ENCODE data around the gene RNF220. TPM values are rescaled to one million over a fixed set of nuclear protein-coding genes. Genes with fewer than 3 reads are reported as not detected.
"Not testable (repeated sequence)": the region's sequence is repeated elsewhere in the genome, so short reads cannot be mapped to it uniquely, and the experiment has no call there.

The RNF220 gene
- total RNA-seq, 1 donor: 53.2 TPM

GRCh38 chr1:44696789-44697345, 291.8 kb downstream of the RNF220 start:
- H3K27me3 ChIP-seq (ENCODE audit: insufficient read depth, low read length): no peaks in the 10 kb centered on the region
- H3K4me1 ChIP-seq (ENCODE audit: insufficient read depth, low read length): no peaks in the 10 kb centered on the region
- H3K27ac ChIP-seq (ENCODE audit: low read depth, low read length): no peak overlapping the region
- H3K9me3 ChIP-seq (ENCODE audit: low read depth, low read length): no peaks in the 10 kb centered on the region
- no peak overlapping the region for H2AFZ ChIP-seq (ENCODE audit: low read length)
- H3K4me3 ChIP-seq (ENCODE audit: insufficient read depth, low read length): no peak overlapping the region
- no peak overlapping the region for H3K4me2 ChIP-seq (ENCODE audit: insufficient read depth, low read length)
- no peaks in the 10 kb centered on the region for H3K79me2 ChIP-seq (ENCODE audit: insufficient read depth, low read length)
- H3K36me3 ChIP-seq (ENCODE audit: insufficient read depth, low read length): no peaks in the 10 kb centered on the region
- no peaks in the 10 kb centered on the region for H4K20me1 ChIP-seq (ENCODE audit: insufficient read depth, low read length)
- no peak for DNase-seq (ENCODE audit: insufficient read length, low spot score, missing footprints)
- TF ChIP-seq, protein P1, sequence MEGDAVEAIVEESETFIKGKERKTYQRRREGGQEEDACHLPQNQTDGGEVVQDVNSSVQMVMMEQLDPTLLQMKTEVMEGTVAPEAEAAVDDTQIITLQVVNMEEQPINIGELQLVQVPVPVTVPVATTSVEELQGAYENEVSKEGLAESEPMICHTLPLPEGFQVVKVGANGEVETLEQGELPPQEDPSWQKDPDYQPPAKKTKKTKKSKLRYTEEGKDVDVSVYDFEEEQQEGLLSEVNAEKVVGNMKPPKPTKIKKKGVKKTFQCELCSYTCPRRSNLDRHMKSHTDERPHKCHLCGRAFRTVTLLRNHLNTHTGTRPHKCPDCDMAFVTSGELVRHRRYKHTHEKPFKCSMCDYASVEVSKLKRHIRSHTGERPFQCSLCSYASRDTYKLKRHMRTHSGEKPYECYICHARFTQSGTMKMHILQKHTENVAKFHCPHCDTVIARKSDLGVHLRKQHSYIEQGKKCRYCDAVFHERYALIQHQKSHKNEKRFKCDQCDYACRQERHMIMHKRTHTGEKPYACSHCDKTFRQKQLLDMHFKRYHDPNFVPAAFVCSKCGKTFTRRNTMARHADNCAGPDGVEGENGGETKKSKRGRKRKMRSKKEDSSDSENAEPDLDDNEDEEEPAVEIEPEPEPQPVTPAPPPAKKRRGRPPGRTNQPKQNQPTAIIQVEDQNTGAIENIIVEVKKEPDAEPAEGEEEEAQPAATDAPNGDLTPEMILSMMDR (IDR thresholded peaks at IDR 0.05; ENCODE audit: extremely low read depth, low read depth, low read length): no peak

GRCh38 chr1:44698138-44698537, 293.1 kb downstream of the RNF220 start:
- no peak for DNase-seq (ENCODE audit: insufficient read length, low spot score, missing footprints)
- no peak overlapping the region for H3K27ac ChIP-seq (ENCODE audit: low read depth, low read length)

DNA sequence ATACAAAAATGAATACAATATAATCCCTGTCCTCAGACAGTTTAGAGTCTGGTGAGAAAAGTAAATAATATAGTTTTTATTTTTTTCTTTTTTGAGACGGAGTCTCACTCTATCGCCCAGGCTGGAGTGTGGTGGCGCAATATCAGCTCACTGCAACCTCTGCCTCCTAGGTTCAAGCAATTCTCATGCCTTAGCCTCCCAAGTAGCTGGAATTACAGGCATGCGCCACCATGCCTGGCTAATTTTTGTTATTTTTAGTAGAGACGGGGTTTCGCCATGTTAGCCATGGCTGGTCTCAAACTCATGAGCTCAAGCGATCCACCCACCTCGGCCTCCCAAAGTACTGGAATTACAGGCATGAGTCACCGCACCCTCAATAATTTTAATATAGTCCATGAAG, 294.3 kb downstream of the RNF220 start:
- H3K4me1 ChIP-seq (ENCODE audit: insufficient read depth, low read length); H3K9me3 ChIP-seq (ENCODE audit: low read depth, low read length); H3K27me3 ChIP-seq (ENCODE audit: insufficient read depth, low read length); H2AFZ ChIP-seq (ENCODE audit: low read length); H3K4me3 ChIP-seq (ENCODE audit: insufficient read depth, low read length); H3K27ac ChIP-seq (ENCODE audit: low read depth, low read length); H3K79me2 ChIP-seq (ENCODE audit: insufficient read depth, low read length); DNase-seq (ENCODE audit: insufficient read length, low spot score, missing footprints); H3K36me3 ChIP-seq (ENCODE audit: insufficient read depth, low read length); H4K20me1 ChIP-seq (ENCODE audit: insufficient read depth, low read length); H3K4me2 ChIP-seq (ENCODE audit: insufficient read depth, low read length): not testable (repeated sequence)

More at GRCh38 chr1:44698138-44698537, 293.1 kb downstream of the RNF220 start:
- no peaks in the 10 kb centered on the region for H3K27me3 ChIP-seq (ENCODE audit: insufficient read depth, low read length)
- H3K36me3 ChIP-seq (ENCODE audit: insufficient read depth, low read length): no peaks in the 10 kb centered on the region
- no peaks in the 10 kb centered on the region for H3K9me3 ChIP-seq (ENCODE audit: low read depth, low read length)
- H4K20me1 ChIP-seq (ENCODE audit: insufficient read depth, low read length): no peaks in the 10 kb centered on the region
- no peak overlapping the region for H3K4me3 ChIP-seq (ENCODE audit: insufficient read depth, low read length)
- H3K4me1 ChIP-seq (ENCODE audit: insufficient read depth, low read length): no peaks in the 10 kb centered on the region
- no peak overlapping the region for H2AFZ ChIP-seq (ENCODE audit: low read length)
- no peak overlapping the region for H3K4me2 ChIP-seq (ENCODE audit: insufficient read depth, low read length)
- TF ChIP-seq, protein P1 (IDR thresholded peaks at IDR 0.05; ENCODE audit: extremely low read depth, low read depth, low read length): no peak
- no peaks in the 10 kb centered on the region for H3K79me2 ChIP-seq (ENCODE audit: insufficient read depth, low read length)

DNA sequence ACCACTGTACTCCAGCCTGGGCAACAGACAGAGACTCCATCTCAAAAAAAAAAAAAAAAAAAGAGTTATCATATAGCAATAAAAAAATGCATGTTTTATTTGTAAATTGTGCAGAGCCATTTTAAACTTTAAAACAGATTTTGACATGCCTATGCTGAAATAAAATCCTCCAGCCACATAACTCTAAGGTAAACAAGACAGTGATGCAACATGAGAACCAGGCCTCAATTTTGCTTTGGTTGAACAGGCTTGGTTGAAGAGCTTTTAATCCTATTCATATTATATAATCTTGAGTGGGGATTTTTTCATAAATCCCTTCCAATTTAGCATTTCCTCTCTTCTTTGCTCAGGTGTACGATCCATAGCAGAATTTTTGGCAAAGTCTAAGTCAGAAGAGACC, 295.5 kb downstream of the RNF220 start:
- TF ChIP-seq, protein P1 (IDR thresholded peaks at IDR 0.05; ENCODE audit: extremely low read depth, low read depth, low read length): no peak
- Histone ChIP-seq H3K9me3 (ENCODE audit: low read depth, low read length) (no peaks in the 10 kb centered on the region), H2AFZ (ENCODE audit: low read length) (no peak overlapping the region), H4K20me1 (ENCODE audit: insufficient read depth, low read length) (no peaks in the 10 kb centered on the region), H3K27ac (ENCODE audit: low read depth, low read length) (no peak overlapping the region), H3K36me3 (ENCODE audit: insufficient read depth, low read length) (no peaks in the 10 kb centered on the region), H3K79me2 (ENCODE audit: insufficient read depth, low read length) (no peaks in the 10 kb centered on the region), H3K27me3 (ENCODE audit: insufficient read depth, low read length) (no peaks in the 10 kb centered on the region), H3K4me2 (ENCODE audit: insufficient read depth, low read length) (no peak overlapping the region), H3K4me3 (ENCODE audit: insufficient read depth, low read length) (no peak overlapping the region), H3K4me1 (ENCODE audit: insufficient read depth, low read length) (no peaks in the 10 kb centered on the region)
- no peak for DNase-seq (ENCODE audit: insufficient read length, low spot score, missing footprints)

Measured in osteoblast (primary cell).